Embryonic facial prominence (tissue), 1 donor: ENCODE measurements around the gene CLHC1.

Source experiments
- DNase-seq: peaks from one replicate; pipeline ENCODE4 v3.0.0-alpha.2; 2016; ENCODE audit errors: extremely low spot score

Gene CLHC1

GRCh38 chr2:55169915-55170314, 62.2 kb downstream of the CLHC1 start:
- no peak for DNase-seq

- no peak for DNase-seq
Observed at GRCh38 chr2:55169359-55169758, 62.7 kb downstream of the CLHC1 start.

- peak; percentile 60 for DNase-seq
Observed at GRCh38 chr2:55168221-55169154, 63.6 kb downstream of the CLHC1 start.

GRCh38 chr2:55165626-55166025, 66.5 kb downstream of the CLHC1 start:
- DNase-seq: no peak

GRCh38 chr2:55164534-55165480, 67.3 kb downstream of the CLHC1 start:
- DNase-seq: no peak

GRCh38 chr2:55163941-55164390, 68.1 kb downstream of the CLHC1 start:
- DNase-seq: no peak

- no peak for DNase-seq
Observed at GRCh38 chr2:55163274-55163721, 68.8 kb downstream of the CLHC1 start.

- DNase-seq: no peak
Observed at GRCh38 chr2:55162284-55163006, 69.6 kb downstream of the CLHC1 start.

- no peak for DNase-seq
Observed at GRCh38 chr2:55161295-55162210, 70.5 kb downstream of the CLHC1 start.

GRCh38 chr2:55160422-55160821, 71.7 kb downstream of the CLHC1 start:
- DNase-seq: no peak

GRCh38 chr2:55159752-55160151, 72.3 kb downstream of the CLHC1 start:
- DNase-seq: no peak

GRCh38 chr2:55159037-55159651, 72.9 kb downstream of the CLHC1 start:
- DNase-seq: no peak

GRCh38 chr2:55158111-55158814, 73.8 kb downstream of the CLHC1 start:
- no peak for DNase-seq

- no peak for DNase-seq
Observed at GRCh38 chr2:55157474-55157884, 74.6 kb downstream of the CLHC1 start.

- DNase-seq: no peak
Observed at GRCh38 chr2:55156984-55157383, 75.1 kb downstream of the CLHC1 start.

- DNase-seq: no peak
Observed at GRCh38 chr2:55156326-55156725, 75.8 kb downstream of the CLHC1 start.

GRCh38 chr2:55155764-55156281, 76.3 kb downstream of the CLHC1 start:
- DNase-seq: no peak

GRCh38 chr2:55155206-55155605, 76.9 kb downstream of the CLHC1 start:
- DNase-seq: no peak

GRCh38 chr2:55154525-55155030, 77.5 kb downstream of the CLHC1 start:
- no peak for DNase-seq
